ENCODE measurements around the gene WDFY4.

The WDFY4 gene

DNA sequence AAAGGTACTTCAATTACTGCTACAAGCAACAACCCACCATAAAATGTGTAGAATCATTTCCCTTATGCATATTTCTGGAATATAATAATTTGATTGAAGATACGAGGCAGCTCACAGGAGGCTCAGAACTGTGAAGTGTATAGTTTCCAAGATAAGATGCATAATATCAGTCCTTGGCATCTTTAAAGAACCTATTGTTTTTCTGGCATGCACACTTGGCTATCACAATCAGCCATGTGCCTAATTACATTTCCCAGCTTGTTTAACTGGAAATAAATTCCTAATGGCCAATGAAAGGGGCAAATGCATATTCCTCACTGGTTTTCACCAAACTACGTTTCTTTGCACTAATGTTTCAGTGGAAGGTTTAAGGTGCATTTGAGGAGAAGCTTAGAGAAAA, 338.4 kb downstream of the WDFY4 start:
- ATAC-seq (replicated peaks) (no peak), DNase-seq (no peak)
- no peak overlapping the region for H3K4me3 Mint-ChIP-seq
- peaks cover 3% of the 10 kb centered on the region for H3K36me3 Mint-ChIP-seq (ENCODE audit: insufficient read depth)
- H3K27me3 Mint-ChIP-seq: peaks cover 0 to 18% of the 10 kb centered on the region in 2 donors
- H3K9me3 Mint-ChIP-seq: peaks cover 1 to 9% of the 10 kb centered on the region in 2 donors
- H3K4me1 Mint-ChIP-seq (ENCODE audit: low read depth in 2 of 2): peaks cover 0 to 5% of the 10 kb centered on the region in 2 donors
- H3K27ac Mint-ChIP-seq: no peak overlapping the region

DNA sequence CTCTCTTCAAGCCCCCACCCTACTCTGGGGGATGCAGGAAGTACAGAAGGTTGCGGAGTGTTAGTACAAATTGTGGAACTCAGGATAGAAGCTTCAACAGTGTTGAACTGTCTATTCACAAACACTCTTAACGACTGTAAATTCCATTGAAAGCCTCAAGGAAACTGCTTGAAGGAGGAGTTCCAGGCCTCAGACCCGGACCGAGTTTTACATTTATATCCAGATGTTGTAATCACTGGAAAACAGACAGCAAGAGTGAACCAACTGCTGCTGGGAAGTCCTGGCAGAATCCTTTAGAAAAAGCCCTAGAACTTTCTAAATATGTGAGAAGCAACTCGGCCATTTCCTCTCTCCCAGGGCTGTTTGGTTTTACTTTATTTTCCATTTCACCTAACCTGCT, 339.1 kb downstream of the WDFY4 start:
- H3K27ac Mint-ChIP-seq: no peak overlapping the region
- H3K4me3 Mint-ChIP-seq: no peak overlapping the region
- H3K9me3 Mint-ChIP-seq: peaks cover 1 to 9% of the 10 kb centered on the region in 2 donors
- DNase-seq (no peak), ATAC-seq (replicated peaks) (no peak)
- peaks cover 0 to 5% of the 10 kb centered on the region in 2 donors for H3K4me1 Mint-ChIP-seq (ENCODE audit: low read depth in 2 of 2)
- H3K27me3 Mint-ChIP-seq: peaks cover 0 to 15% of the 10 kb centered on the region in 2 donors
- peaks cover 3% of the 10 kb centered on the region for H3K36me3 Mint-ChIP-seq (ENCODE audit: insufficient read depth)

DNA sequence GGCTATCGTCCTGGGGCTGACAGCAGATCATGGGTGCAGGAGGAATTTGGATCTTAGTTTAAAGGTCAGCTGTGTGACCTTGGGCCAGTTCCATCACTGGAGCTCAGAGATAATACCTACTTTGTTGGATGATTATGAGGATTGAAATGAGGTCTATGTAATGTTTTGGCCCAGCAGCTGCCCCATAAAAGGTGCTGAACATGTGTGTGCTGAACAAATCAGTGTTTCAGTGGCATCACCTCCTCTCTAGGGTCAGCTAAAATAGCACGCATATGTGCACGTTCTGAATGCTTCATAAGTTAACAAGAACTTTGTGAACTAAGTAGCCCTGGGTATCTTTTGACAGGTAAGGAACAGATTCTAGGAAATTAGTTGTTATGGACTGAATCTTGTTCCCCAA, 339.8 kb downstream of the WDFY4 start:
- ATAC-seq (replicated peaks) (no peak), DNase-seq (no peak)
- H3K9me3 Mint-ChIP-seq: peaks cover 1 to 9% of the 10 kb centered on the region in 2 donors
- peaks cover 3% of the 10 kb centered on the region for H3K36me3 Mint-ChIP-seq (ENCODE audit: insufficient read depth)
- H3K4me3 Mint-ChIP-seq: no peak overlapping the region
- peaks cover 0 to 8% of the 10 kb centered on the region in 2 donors for H3K27me3 Mint-ChIP-seq
- peaks cover 0 to 5% of the 10 kb centered on the region in 2 donors for H3K4me1 Mint-ChIP-seq (ENCODE audit: low read depth in 2 of 2)
- no peak overlapping the region for H3K27ac Mint-ChIP-seq

DNA sequence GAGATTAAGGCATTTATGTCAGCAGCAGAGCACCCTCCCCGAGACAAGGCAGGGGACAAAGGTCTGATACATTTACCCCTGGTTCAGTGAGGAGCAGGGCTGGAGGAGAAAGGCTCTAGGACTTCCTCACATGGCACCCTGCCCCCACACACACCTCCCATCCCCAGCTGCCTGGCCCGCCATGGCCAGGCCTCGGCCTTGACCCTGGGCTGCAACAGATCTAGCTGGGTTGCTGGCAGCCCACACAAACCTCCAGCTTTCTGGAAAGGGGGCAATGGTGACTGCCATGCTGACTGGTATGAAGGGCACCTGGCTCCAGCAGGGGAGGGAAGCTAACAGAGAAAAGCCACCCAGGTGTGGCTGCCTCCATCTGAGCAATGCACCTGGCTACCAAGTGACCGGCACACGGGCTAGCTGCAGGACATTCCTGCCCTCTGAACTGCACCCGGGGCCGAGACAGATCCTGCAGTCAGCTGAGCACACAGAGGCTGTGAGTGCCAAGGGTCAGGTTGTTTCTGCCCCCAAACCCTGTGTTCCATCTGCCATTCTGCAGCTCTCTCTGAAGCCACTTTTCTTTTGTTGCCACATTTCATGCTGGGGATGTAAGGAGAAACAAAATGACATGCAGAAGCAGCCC, 340.8 kb downstream of the WDFY4 start:
- H3K36me3 Mint-ChIP-seq (ENCODE audit: insufficient read depth): peaks cover 2% of the 10 kb centered on the region

DNA sequence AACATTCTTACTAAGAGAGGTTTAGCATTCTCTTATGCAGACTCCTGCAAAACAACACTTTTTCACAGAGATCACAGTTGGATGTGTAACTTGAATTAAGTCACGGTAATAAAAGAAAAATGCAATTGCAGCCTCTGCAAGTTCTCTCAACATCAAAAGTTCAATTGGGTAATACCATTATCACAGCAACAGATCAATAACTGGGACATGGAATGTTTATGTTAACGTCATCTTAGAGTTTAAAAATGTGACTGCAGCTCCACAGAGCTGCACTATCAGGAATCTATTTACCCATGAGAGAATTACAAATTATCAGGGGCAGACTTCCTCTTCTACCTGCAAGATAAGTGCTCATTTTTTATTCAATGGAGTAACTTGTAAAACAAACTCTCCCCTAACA, 344.0 kb downstream of the WDFY4 start:
- no peak for DNase-seq
- Mint-ChIP-seq H3K27ac (no peak overlapping the region), H3K4me1 (ENCODE audit: low read depth in 2 of 2) (peaks cover 0 to 5% of the 10 kb centered on the region in 2 donors), H3K36me3 (ENCODE audit: insufficient read depth) (no peaks in the 10 kb centered on the region), H3K9me3 (no peaks in the 10 kb centered on the region), H3K27me3 (peaks cover 0 to 6% of the 10 kb centered on the region in 2 donors), H3K4me3 (no peak overlapping the region)
- no peak for ATAC-seq (replicated peaks)

More for the DNA sequence above, 340.8 kb downstream of the WDFY4 start:
- peaks cover under 1 to 3% of the 10 kb centered on the region in 2 donors for H3K9me3 Mint-ChIP-seq
- H3K27ac Mint-ChIP-seq: peak overlapping the region in 1 of 2 donors; percentile 22
- DNase-seq (no peak), ATAC-seq (replicated peaks) (no peak)
- H3K4me3 Mint-ChIP-seq: no peak overlapping the region
- H3K4me1 Mint-ChIP-seq (ENCODE audit: low read depth in 2 of 2): peaks cover 0 to 5% of the 10 kb centered on the region in 2 donors
- peaks cover 0 to 6% of the 10 kb centered on the region in 2 donors for H3K27me3 Mint-ChIP-seq

DNA sequence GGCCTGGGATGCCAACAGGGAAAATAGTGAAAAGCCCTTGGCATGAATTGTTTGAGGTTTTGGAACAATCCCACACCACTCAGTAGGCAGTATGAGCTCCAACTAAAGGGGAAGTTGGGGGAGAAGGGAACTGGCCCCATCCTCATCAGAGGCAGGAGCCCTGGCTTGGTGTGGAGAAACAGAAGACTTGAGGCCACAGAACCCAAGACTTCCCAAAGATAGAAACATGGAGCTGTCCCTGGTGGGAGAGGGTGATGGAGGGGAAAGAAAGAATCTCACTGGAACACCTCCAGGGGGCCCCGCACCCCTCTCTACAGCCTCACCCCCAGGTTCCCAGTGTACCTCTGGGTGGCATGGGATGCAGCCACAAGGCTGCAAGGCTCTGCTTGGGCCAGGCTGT, 345.0 kb downstream of the WDFY4 start:
- H3K4me3 Mint-ChIP-seq: no peak overlapping the region
- DNase-seq (no peak), ATAC-seq (replicated peaks) (no peak)
- no peaks in the 10 kb centered on the region for H3K9me3 Mint-ChIP-seq
- H3K27ac Mint-ChIP-seq: no peak overlapping the region
- no peaks in the 10 kb centered on the region for H3K36me3 Mint-ChIP-seq (ENCODE audit: insufficient read depth)
- peaks cover 0 to 5% of the 10 kb centered on the region in 2 donors for H3K4me1 Mint-ChIP-seq (ENCODE audit: low read depth in 2 of 2)
- peaks cover 0 to 6% of the 10 kb centered on the region in 2 donors for H3K27me3 Mint-ChIP-seq

Data from effector memory CD8-positive, alpha-beta T cell (primary cell).